H9 (cell line): Measurements from ENCODE around the gene SRC. TPM values are rescaled to one million over a fixed set of nuclear protein-coding genes. Genes with fewer than 3 reads are reported as not detected.
A peak's percentile ranks its signal among the peaks of the same experiment; 100 is the strongest.

Experiments
- DNase-seq: peaks from one replicate; pipeline ENCODE4 v3.0.0-alpha.2; 2017
- H2AFZ ChIP-seq: one replicate; pipeline ENCODE4 v1.6.1; 2013; ENCODE audit warnings: mild to moderate bottlenecking, low read length, control low read depth, moderate library complexity
- H2AK5ac ChIP-seq: 2 replicates; pipeline ENCODE4 v1.6.1; 2013; ENCODE audit warnings: low read length, control low read depth, mixed read lengths; ENCODE audit not compliant: insufficient read length
- H2BK120ac ChIP-seq: one replicate; pipeline ENCODE4 v1.6.1; 2013; ENCODE audit warnings: low read depth, mild to moderate bottlenecking, low read length, control low read depth, inconsistent platforms; ENCODE audit not compliant: poor library complexity, severe bottlenecking
- H2BK12ac ChIP-seq: 2 replicates; pipeline ENCODE4 v1.6.1; 2013; ENCODE audit warnings: low read length, control low read depth, mixed read lengths, low read depth; ENCODE audit not compliant: insufficient read length
- H2BK15ac ChIP-seq: 2 replicates; pipeline ENCODE4 v1.6.1; 2013; ENCODE audit warnings: low read depth, low read length, control low read depth
- H2BK20ac ChIP-seq: one replicate; pipeline ENCODE4 v1.6.1; 2013; ENCODE audit warnings: low read depth, mild to moderate bottlenecking, low read length, control low read depth, inconsistent platforms; ENCODE audit not compliant: poor library complexity, severe bottlenecking
- H2BK5ac ChIP-seq: 2 replicates; pipeline ENCODE4 v1.6.1; 2013; ENCODE audit warnings: low read length, control low read depth, mixed read lengths; ENCODE audit not compliant: insufficient read length
- H3K14ac ChIP-seq: 2 replicates; pipeline ENCODE4 v1.6.1; 2013; ENCODE audit warnings: low read length, control low read depth; ENCODE audit not compliant: insufficient read depth
- H3K18ac ChIP-seq: 2 replicates; pipeline ENCODE4 v1.6.1; 2013; ENCODE audit warnings: low read depth, mild to moderate bottlenecking, mixed read lengths, low read length, control low read depth; ENCODE audit not compliant: insufficient read length
- H3K23ac ChIP-seq: 2 replicates; pipeline ENCODE4 v1.6.1; 2013; ENCODE audit warnings: low read length, control low read depth, mixed read lengths, low read depth; ENCODE audit not compliant: insufficient read length
- H3K23me2 ChIP-seq: 2 replicates; pipeline ENCODE4 v1.6.1; 2013; ENCODE audit warnings: low read depth, mild to moderate bottlenecking, mixed read lengths, low read length, control low read depth; ENCODE audit not compliant: insufficient read length, poor library complexity, severe bottlenecking
- H3K27ac ChIP-seq: 2 replicates; pipeline ENCODE4 v1.5.1; 2013; ENCODE audit warnings: low read length, control low read depth, mixed read lengths, low read depth; ENCODE audit not compliant: insufficient read length
- H3K27me3 ChIP-seq: 2 replicates; pipeline ENCODE4 v1.6.1; 2013; ENCODE audit warnings: low read length, control low read depth, inconsistent platforms; ENCODE audit not compliant: insufficient read depth
- H3K4ac ChIP-seq: 2 replicates; pipeline ENCODE4 v1.6.1; 2013; ENCODE audit warnings: low read depth, mild to moderate bottlenecking, control low read depth, inconsistent platforms, low read length, moderate library complexity
- H3K4me1 ChIP-seq: 2 replicates; pipeline ENCODE4 v1.6.1; 2013; ENCODE audit warnings: low read length, control low read depth, inconsistent platforms; ENCODE audit not compliant: insufficient read depth
- H3K4me2 ChIP-seq: 2 replicates; pipeline ENCODE4 v1.6.1; 2013; ENCODE audit warnings: low read length, control low read depth, mixed read lengths; ENCODE audit not compliant: insufficient read length, insufficient read depth
- H3K56ac ChIP-seq: 2 replicates; pipeline ENCODE4 v1.6.1; 2013; ENCODE audit warnings: low read depth, mild to moderate bottlenecking, mixed read lengths, low read length, control low read depth; ENCODE audit not compliant: insufficient read length
- H3K79me1 ChIP-seq: 2 replicates; pipeline ENCODE4 v1.6.1; 2013; ENCODE audit warnings: low read depth, mild to moderate bottlenecking, moderate library complexity, low read length, control low read depth, inconsistent platforms; ENCODE audit not compliant: insufficient read depth, poor library complexity, severe bottlenecking
- H3K79me2 ChIP-seq: 2 replicates; pipeline ENCODE4 v1.6.1; 2013; ENCODE audit warnings: low read length, control low read depth, inconsistent platforms; ENCODE audit not compliant: insufficient read depth
- H3K9ac ChIP-seq: 2 replicates; pipeline ENCODE4 v1.6.1; 2013; ENCODE audit warnings: low read length, control low read depth, mixed read lengths; ENCODE audit not compliant: insufficient read length; ENCODE audit errors: extremely low read depth
- H3K9me3 ChIP-seq: one replicate; pipeline ENCODE4 v1.6.1; 2013; ENCODE audit warnings: low read depth, low read length, inconsistent platforms; ENCODE audit not compliant: control insufficient read depth
- H3T11ph ChIP-seq: one replicate; pipeline ENCODE4 v1.6.1; 2013; ENCODE audit warnings: mild to moderate bottlenecking, low read length, control low read depth, inconsistent platforms
- H4K20me1 ChIP-seq: one replicate; pipeline ENCODE4 v1.6.1; 2013; ENCODE audit not compliant: control insufficient read depth, insufficient read length, insufficient read depth
- H4K5ac ChIP-seq: 2 replicates; pipeline ENCODE4 v1.6.1; 2013; ENCODE audit warnings: low read depth, mild to moderate bottlenecking, mixed read lengths, low read length, control low read depth; ENCODE audit not compliant: insufficient read length
- H4K8ac ChIP-seq: replicated peaks from 2 replicates; pipeline ENCODE4 v1.6.1; 2013; ENCODE audit warnings: low read length, control low read depth, mixed read lengths, low read depth; ENCODE audit not compliant: insufficient read length
- H4K91ac ChIP-seq: 2 replicates; pipeline ENCODE4 v1.6.1; 2013; ENCODE audit warnings: low read depth, mild to moderate bottlenecking, moderate library complexity, mixed read lengths, low read length, control low read depth; ENCODE audit not compliant: insufficient read length
- H3K27ac Mint-ChIP-seq, 3 experiments: 2 replicates in 2 of 3; 3 replicates in 1 of 3; pipeline ENCODE4 v1.8.0; 2020 to 2021; ENCODE audit warnings: mixed read lengths in 3 of 3, mild to moderate bottlenecking in 1 of 3, moderate library complexity in 1 of 3
- H3K27me3 Mint-ChIP-seq: 2 replicates; pipeline ENCODE4 v1.8.0; 2021; ENCODE audit warnings: low read depth, mild to moderate bottlenecking, moderate library complexity, mixed read lengths
- H3K36me3 Mint-ChIP-seq, 3 experiments: 2 replicates in 2 of 3; 3 replicates in 1 of 3; pipeline ENCODE4 v1.8.0; 2020 to 2021; ENCODE audit warnings: low read depth in 3 of 3, mixed read lengths in 3 of 3; ENCODE audit not compliant: insufficient read depth in 1 of 3
- H3K4me1 Mint-ChIP-seq, 2 experiments: 2 replicates each; pipeline ENCODE4 v1.8.0; 2020; ENCODE audit warnings: mixed read lengths in 2 of 2
- H3K4me3 Mint-ChIP-seq, 2 experiments: 2 replicates in 1 of 2; 3 replicates in 1 of 2; pipeline ENCODE4 v1.8.0; 2020 to 2021; ENCODE audit warnings: mild to moderate bottlenecking in 2 of 2, mixed read lengths in 2 of 2, moderate library complexity in 1 of 2
- H3K9me3 Mint-ChIP-seq, 2 experiments: 2 replicates in 1 of 2; 3 replicates in 1 of 2; pipeline ENCODE4 v1.8.0; 2020; ENCODE audit warnings: mild to moderate bottlenecking in 2 of 2, mixed read lengths in 2 of 2, moderate library complexity in 1 of 2
- CTCF ChIP-seq: fragments of 200-600 bp; sonication (generic); conservative IDR thresholded peaks from 3 replicates; pipeline ENCODE4 v1.8.0; 2021; ENCODE audit warnings: antibody characterized with exemption, mild to moderate bottlenecking
- WGBS: extraction: QIAGEN DNeasy Blood & Tissue Kit; methylation state at CpG from one replicate; pipeline ENCODE4 v1.1.7; 2013; ENCODE audit warnings: missing lambda C conversion rate, low lambda C conversion rate, mixed read lengths; ENCODE audit not compliant: insufficient read length; ENCODE audit errors: extremely low coverage; 5-methylcytosine and 5-hydroxymethylcytosine counted together
- total RNA-seq: library from RNA; stranded (reverse); gene quantifications from 2 replicates; pipeline ENCODE4 v1.2.1, GENCODE V29; 2021

The SRC gene
- total RNA-seq, 1 experiment from 2014 or later = 44.5 TPM

- H3K27ac ChIP-seq = no peak overlapping the region
- H3K79me2 ChIP-seq = no peaks in the 10 kb centered on the region; the same call in 1 of the 2 replicates
- DNase-seq = no peak
- no peak overlapping the region for H2BK5ac ChIP-seq
- no peak for TF ChIP-seq CTCF
- H3K9ac ChIP-seq = no peak overlapping the region
- no peak overlapping the region for H3K4me3 Mint-ChIP-seq
- peak overlapping the region; percentile 59 to 86 (median 67); a peak in 5 of 7 replicates for H3K27ac Mint-ChIP-seq
- no peak overlapping the region for H2BK12ac ChIP-seq
- no peak overlapping the region for H2AFZ ChIP-seq
- H3K4me1 ChIP-seq = no peaks in the 10 kb centered on the region
- no peak overlapping the region for H3K4me2 ChIP-seq
- no peak overlapping the region for H2BK15ac ChIP-seq
- H3K9me3 ChIP-seq = no peaks in the 10 kb centered on the region
- H3K56ac ChIP-seq = no peak overlapping the region
- H3K36me3 Mint-ChIP-seq = peaks cover 12 to 30% (median 17%) of the 10 kb centered on the region in 3 experiments; a peak in 6 of 7 replicates
- no peak overlapping the region for H2AK5ac ChIP-seq
- H4K91ac ChIP-seq = no peak overlapping the region
- no peaks in the 10 kb centered on the region for H3K23me2 ChIP-seq
- H3K4ac ChIP-seq = no peak overlapping the region
- H3K27me3 ChIP-seq = no peaks in the 10 kb centered on the region
- H3T11ph ChIP-seq = no peak overlapping the region
- no peak overlapping the region for H3K14ac ChIP-seq
- peaks cover 36 to 47% of the 10 kb centered on the region in 2 experiments for H3K4me1 Mint-ChIP-seq
- H4K20me1 ChIP-seq = no peaks in the 10 kb centered on the region
- H3K27me3 Mint-ChIP-seq = no peaks in the 10 kb centered on the region; the same call in 1 of the 2 replicates
- no peak overlapping the region for H3K18ac ChIP-seq
- no peaks in the 10 kb centered on the region for H3K9me3 Mint-ChIP-seq
- no peaks in the 10 kb centered on the region for H3K79me1 ChIP-seq
- no peak overlapping the region for H4K5ac ChIP-seq
- H3K23ac ChIP-seq = no peak overlapping the region
- H2BK20ac ChIP-seq = no peak overlapping the region
- no peak overlapping the region for H4K8ac ChIP-seq
- WGBS = no CpG with 5 or more reads among the region's 17 CpGs
- H2BK120ac ChIP-seq = no peak overlapping the region
These were observed 34.1 kb upstream of the SRC start for GRCh38 chr20:37311710-37312355.
